Lung microvascular endothelial cell (primary cell): Measurements from ENCODE around the gene HLF. TPM values are rescaled to one million over a fixed set of nuclear protein-coding genes. Genes with fewer than 3 reads are reported as not detected.

Source experiments
- DNase-seq, 2 donors: peaks; one replicate each; pipeline versions ENCODE4 v3.0.0 to v3.0.0-alpha.2; 2010; ENCODE audit warnings: low read depth in 2 of 2
- total RNA-seq: library from RNA; depleted of rRNA; stranded (reverse); fragments of >200 nt; gene quantifications from 2 replicates; pipeline ENCODE4 v1.2.1, GENCODE V29; 2014

HLF gene
- total RNA-seq, 1 donor from 2014 or later, result not detected

GRCh38 chr17:55290492-55291113 lies 25.8 kb downstream of the HLF start:
- DNase-seq, result no peak

GRCh38 chr17:55291114-55291507 lies 26.4 kb downstream of the HLF start:
- DNase-seq, result no peak

- DNase-seq, result no peak
Observed at GRCh38 chr17:55292094-55292493, 27.3 kb downstream of the HLF start.

- no peak for DNase-seq
Observed at GRCh38 chr17:55294042-55294751, 29.4 kb downstream of the HLF start.

GRCh38 chr17:55295411-55296170 lies 30.8 kb downstream of the HLF start:
- DNase-seq, result peak; percentile 54 to 66

GRCh38 chr17:55296171-55296695 lies 31.5 kb downstream of the HLF start:
- no peak for DNase-seq

GRCh38 chr17:55296699-55297098 lies 31.9 kb downstream of the HLF start:
- no peak for DNase-seq

- DNase-seq, result no peak
Observed at GRCh38 chr17:55298111-55298730, 33.5 kb downstream of the HLF start.

GRCh38 chr17:55299162-55299838 lies 34.5 kb downstream of the HLF start:
- DNase-seq, result no peak

GRCh38 chr17:55299890-55300289 lies 35.1 kb downstream of the HLF start:
- DNase-seq, result no peak

GRCh38 chr17:55300479-55301290 lies 35.9 kb downstream of the HLF start:
- no peak for DNase-seq

GRCh38 chr17:55301521-55302406 lies 37.0 kb downstream of the HLF start:
- DNase-seq, result peak in 1 of 2 donors; percentile 8

- no peak for DNase-seq
Observed at GRCh38 chr17:55302407-55302787, 37.6 kb downstream of the HLF start.

- DNase-seq, result no peak
Observed at GRCh38 chr17:55303008-55303493, 38.3 kb downstream of the HLF start.

GRCh38 chr17:55303701-55304145 lies 39.0 kb downstream of the HLF start:
- no peak for DNase-seq

GRCh38 chr17:55304171-55304859 lies 39.6 kb downstream of the HLF start:
- DNase-seq, result no peak

GRCh38 chr17:55305321-55306087 lies 40.7 kb downstream of the HLF start:
- DNase-seq, result no peak

GRCh38 chr17:55307879-55308278 lies 43.1 kb downstream of the HLF start:
- no peak for DNase-seq
